ENCODE measurements around the gene RTEL1.

GRCh38 chr20:63705232-63706026 is 47.3 kb downstream of the RTEL1 start:
- TF ChIP-seq CTCF (IDR thresholded peaks at IDR 0.05; ENCODE audit: low read depth, low read length, poor library complexity, severe bottlenecking) (no peak), EZH2phosphoT487 (IDR thresholded peaks at IDR 0.05; ENCODE audit: borderline replicate concordance, low read length) (no peak)

Data from DOHH2 (cell line).